A549 treated with AZD2906 at 1 μM for 4 hours (cell line): ENCODE results near the gene SSC4D. TPM values are rescaled to one million over a fixed set of nuclear protein-coding genes. Genes with fewer than 3 reads are reported as not detected.

Experiments used
- total RNA-seq: library from RNA; stranded (reverse); fragments of 200-300 nt; extraction: Qiagen RNA extraction; gene quantifications from 5 replicates; pipeline ENCODE4 v1.2.3, GENCODE V29; 2022

The SSC4D gene
- total RNA-seq = 0.73 to 1.4 TPM (median 1.3 TPM) in 5 replicates

DNA sequence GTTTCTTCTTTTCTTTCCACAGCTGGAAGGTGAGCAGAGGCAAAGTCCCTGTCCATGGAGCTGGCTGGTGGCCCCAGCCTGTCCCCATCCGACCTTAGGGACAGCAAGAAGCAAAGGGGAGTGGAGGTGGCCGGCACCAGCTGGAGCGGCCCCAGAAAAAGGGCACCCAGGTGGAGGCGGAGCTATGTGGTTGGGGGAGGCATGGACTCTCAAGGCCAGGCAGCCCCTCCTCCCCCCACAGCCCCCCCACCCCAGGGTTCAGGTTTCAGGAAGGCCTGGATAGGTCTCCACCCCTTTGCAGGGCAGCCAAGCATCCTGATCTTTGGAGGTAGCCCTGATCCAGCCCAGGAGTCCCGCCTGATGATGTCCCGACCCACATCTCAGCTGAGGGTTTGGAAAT lies at the start of gene SSC4D:
Gene SSC4D (minus strand): TSS at position 161 of the 400 bp plus-strand sequence. CDS start 5,258 bp downstream, outside the sequence.

DNA sequence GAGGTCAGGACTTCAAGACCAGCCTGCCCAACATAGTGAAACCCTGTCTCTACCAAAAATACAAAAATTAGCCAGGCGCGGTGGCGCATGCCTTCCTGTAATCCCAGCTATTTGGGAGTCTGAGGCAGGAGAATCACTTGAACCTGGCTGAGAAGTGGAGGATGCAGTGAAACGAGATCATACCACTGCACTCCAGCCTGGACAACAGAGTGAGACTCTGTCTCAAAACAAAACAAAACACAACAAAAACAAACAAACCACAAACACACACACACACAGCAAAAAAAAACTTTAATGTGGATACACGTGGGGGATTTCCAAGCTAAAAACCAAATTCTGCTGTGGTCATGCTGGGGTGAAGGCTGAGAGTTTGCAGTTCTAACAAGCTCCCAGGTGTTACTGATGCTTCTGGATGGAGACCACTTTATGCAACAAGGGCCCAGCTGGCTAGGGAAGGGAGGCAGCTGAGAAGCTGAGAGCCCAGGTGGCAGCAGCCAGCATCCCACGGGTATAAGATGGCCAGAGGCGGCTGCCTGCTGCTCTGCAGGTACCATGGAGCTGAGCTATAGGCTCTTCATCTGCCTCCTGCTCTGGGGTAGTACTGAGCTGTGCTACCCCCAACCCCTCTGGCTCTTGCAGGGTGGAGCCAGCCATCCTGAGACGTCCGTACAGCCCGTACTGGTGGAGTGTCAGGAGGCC lies 15.1 kb upstream of the SSC4D start, which contains the start of gene ZP3:
Gene ZP3 (plus strand): TSS at position 538 of the 699 bp plus-strand sequence. CDS start 15 bp downstream, at position 553.

GRCh38 chr7:76358481-76359110 lies 50.9 kb downstream of the SSC4D start, which contains the start of gene YWHAG:
Gene YWHAG (minus strand): TSS chr7:76358991. CDS start chr7:76358808, 183 bp downstream.

Other genes with a start within 250 kb of the SSC4D start
- 8.0 to 13.5 TPM (median 12.1 TPM) in 5 replicates for gene SRRM3, start 207.8 kb downstream of the SSC4D start, total RNA-seq
- gene HSPB1, start 107.0 kb downstream of the SSC4D start, total RNA-seq = 871 to 1,696 TPM (median 1,516 TPM) in 5 replicates
- 189 to 230 TPM (median 210 TPM) in 5 replicates for gene YWHAG, start 50.7 kb downstream of the SSC4D start, total RNA-seq
- gene ZP3, start 15.3 kb upstream of the SSC4D start, total RNA-seq = 16.1 to 21.6 TPM (median 19.7 TPM) in 5 replicates
- 25.2 to 32.0 TPM (median 29.0 TPM) in 5 replicates for gene DTX2, start 52.0 kb upstream of the SSC4D start, total RNA-seq
- 11.5 to 19.9 TPM (median 17.5 TPM) in 5 replicates for gene UPK3B, start 100.9 kb upstream of the SSC4D start, total RNA-seq
- 0.05 to 0.10 TPM in 2 of 5 replicates, not detected in the others for gene SPDYE16, start 133.6 kb upstream of the SSC4D start, total RNA-seq
- 22.4 to 25.8 TPM (median 23.8 TPM) in 5 replicates for gene POMZP3, start 217.6 kb upstream of the SSC4D start, total RNA-seq